Testis (tissue), 2 donors: ENCODE data around the gene LAMTOR4.

ENCODE experiments used
- CTCF ChIP-seq, 3 experiments: fragments of 450-650 bp in 2 of 3; fragments of 200-600 bp in 1 of 3; sonication (generic) in 1 of 3; IDR thresholded peaks; one replicate each; pipeline ENCODE4 v1.5.1; 2016 to 2019; ENCODE audit warnings: antibody characterized with exemption in 3 of 3, mild to moderate bottlenecking in 2 of 3, moderate library complexity in 1 of 3
- POLR2A ChIP-seq: fragments of 450-650 bp; IDR thresholded peaks from one replicate; pipeline ENCODE4 v1.6.1; 2017; ENCODE audit warnings: antibody characterized with exemption, mild to moderate bottlenecking, moderate library complexity

- TF ChIP-seq CTCF (IDR thresholded peaks at IDR 0.05): no peak
- TF ChIP-seq POLR2A: no peak
Measured at GRCh38 chr7:100173806-100174495, 25.2 kb downstream of the LAMTOR4 start.
